GM12878 (cell line): ENCODE data around the gene KIAA0319L. TPM values are rescaled to one million over a fixed set of nuclear protein-coding genes. Genes with fewer than 3 reads are reported as not detected.

Source experiments
- ATF7 ChIP-seq: fragments of 450-650 bp; IDR thresholded peaks from 2 replicates; pipeline ENCODE4 v1.6.1; 2016; ENCODE audit warnings: low read depth, mild to moderate bottlenecking
- CUX1 ChIP-seq: IDR thresholded peaks from 2 replicates; pipeline ENCODE4 v1.6.1; 2012; ENCODE audit warnings: improper control_type of control experiment, low read depth, low read length; ENCODE audit not compliant: insufficient replicate concordance
- E2F8 ChIP-seq: fragments of 450-650 bp; IDR thresholded peaks from 2 replicates; pipeline ENCODE4 v1.6.1; 2018; ENCODE audit warnings: mild to moderate bottlenecking, low read depth, moderate library complexity; ENCODE audit not compliant: partially characterized antibody
- HDAC6 ChIP-seq: fragments of 200-600 bp; sonication (generic); IDR thresholded peaks from one replicate; pipeline ENCODE4 v1.8.0; 2017; ENCODE audit warnings: antibody characterized with exemption; ENCODE audit not compliant: unreplicated experiment
- PAX5 ChIP-seq: IDR thresholded peaks from 2 replicates; pipeline ENCODE4 v1.6.1; 2011; ENCODE audit warnings: low read depth, low read length, borderline replicate concordance
- POU2F2 ChIP-seq: IDR thresholded peaks from 3 replicates; pipeline ENCODE4 v1.6.1; 2011; ENCODE audit warnings: low read depth, mild to moderate bottlenecking, low read length, borderline replicate concordance
- RAD21 ChIP-seq: IDR thresholded peaks from 2 replicates; pipeline ENCODE4 v1.6.1; 2011; ENCODE audit warnings: mild to moderate bottlenecking, low read depth, low read length, moderate library complexity; ENCODE audit not compliant: insufficient read depth
- RFX5 ChIP-seq: IDR thresholded peaks from 2 replicates; pipeline ENCODE4 v1.6.1; 2011; ENCODE audit warnings: low read depth, low read length, improper control_type of control experiment
- STAT3 ChIP-seq: IDR thresholded peaks from 2 replicates; pipeline ENCODE4 v1.6.1; 2011; ENCODE audit warnings: low read depth, low read length, improper control_type of control experiment
- ZNF384 ChIP-seq: IDR thresholded peaks from 2 replicates; pipeline ENCODE4 v1.6.1; 2012; ENCODE audit warnings: low read depth, mild to moderate bottlenecking, low read length, improper control_type of control experiment, borderline replicate concordance
- ZNF592 ChIP-seq: fragments of 450-650 bp; IDR thresholded peaks from 2 replicates; pipeline ENCODE4 v1.6.1; 2017; ENCODE audit warnings: mild to moderate bottlenecking, moderate library complexity
- ZSCAN29 ChIP-seq: fragments of 450-650 bp; IDR thresholded peaks from 2 replicates; pipeline ENCODE4 v1.6.1; 2017; ENCODE audit warnings: mild to moderate bottlenecking, moderate library complexity
- polyA plus RNA-seq, 11 experiments: library from polyadenylated mRNA; depleted of rRNA in 4 of 11; unstranded in 6 of 11; stranded (reverse) in 5 of 11; fragments of >200 nt; fragmentation: Nextera tagmentation in 4 of 11; fragmentation: Illumina TruSeq in 1 of 11; extraction: Ambion mirVana in 4 of 11; extraction: Trizol in 1 of 11; gene quantifications; 1 replicate in 1 of 11; 2 replicates in 10 of 11; pipeline versions ENCODE4 v1.2.1 to v1.2.3, GENCODE V29; 2011 to 2016; ENCODE audit warnings: inconsistent platforms in 2 of 11, missing spikeins in 2 of 11, low read depth in 1 of 11
- total RNA-seq, 4 experiments: library from RNA; depleted of rRNA in 3 of 4; stranded (reverse); fragments of >200 nt in 3 of 4; fragmentation: Illumina TruSeq in 1 of 4; extraction: Trizol in 1 of 4; gene quantifications; 2 replicates each; pipeline versions ENCODE4 v1.2.1 to v1.2.3, GENCODE V29; 2013 to 2021
- TF ChIP-seq, protein P1 (sequence below): fragments of 450-650 bp; IDR thresholded peaks from 2 replicates; pipeline ENCODE4 v1.6.1; 2014; ENCODE audit warnings: mild to moderate bottlenecking
- TF ChIP-seq, protein P2 (sequence below): fragments of 450-650 bp; IDR thresholded peaks from 2 replicates; pipeline ENCODE4 v1.6.1; 2017; ENCODE audit warnings: mild to moderate bottlenecking

KIAA0319L gene
- total and polyA plus RNA-seq, 10 of the 15 experiments (the other 5 are each of a cell fraction or from before 2014, with no cell fraction given) = 2.6 to 57.8 (median 25.4) TPM

- TF ChIP-seq RAD21 = peak; percentile 97
- TF ChIP-seq ATF7 = 0 out of 2 replicates have a peak, but pooled peaks have one; percentile 16
- no peak for TF ChIP-seq STAT3
- no peak for TF ChIP-seq CUX1
- TF ChIP-seq ZNF592 = no peak
- no peak for TF ChIP-seq HDAC6
- TF ChIP-seq, protein P1, sequence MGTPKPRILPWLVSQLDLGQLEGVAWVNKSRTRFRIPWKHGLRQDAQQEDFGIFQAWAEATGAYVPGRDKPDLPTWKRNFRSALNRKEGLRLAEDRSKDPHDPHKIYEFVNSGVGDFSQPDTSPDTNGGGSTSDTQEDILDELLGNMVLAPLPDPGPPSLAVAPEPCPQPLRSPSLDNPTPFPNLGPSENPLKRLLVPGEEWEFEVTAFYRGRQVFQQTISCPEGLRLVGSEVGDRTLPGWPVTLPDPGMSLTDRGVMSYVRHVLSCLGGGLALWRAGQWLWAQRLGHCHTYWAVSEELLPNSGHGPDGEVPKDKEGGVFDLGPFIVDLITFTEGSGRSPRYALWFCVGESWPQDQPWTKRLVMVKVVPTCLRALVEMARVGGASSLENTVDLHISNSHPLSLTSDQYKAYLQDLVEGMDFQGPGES = no peak
- TF ChIP-seq, protein P2, sequence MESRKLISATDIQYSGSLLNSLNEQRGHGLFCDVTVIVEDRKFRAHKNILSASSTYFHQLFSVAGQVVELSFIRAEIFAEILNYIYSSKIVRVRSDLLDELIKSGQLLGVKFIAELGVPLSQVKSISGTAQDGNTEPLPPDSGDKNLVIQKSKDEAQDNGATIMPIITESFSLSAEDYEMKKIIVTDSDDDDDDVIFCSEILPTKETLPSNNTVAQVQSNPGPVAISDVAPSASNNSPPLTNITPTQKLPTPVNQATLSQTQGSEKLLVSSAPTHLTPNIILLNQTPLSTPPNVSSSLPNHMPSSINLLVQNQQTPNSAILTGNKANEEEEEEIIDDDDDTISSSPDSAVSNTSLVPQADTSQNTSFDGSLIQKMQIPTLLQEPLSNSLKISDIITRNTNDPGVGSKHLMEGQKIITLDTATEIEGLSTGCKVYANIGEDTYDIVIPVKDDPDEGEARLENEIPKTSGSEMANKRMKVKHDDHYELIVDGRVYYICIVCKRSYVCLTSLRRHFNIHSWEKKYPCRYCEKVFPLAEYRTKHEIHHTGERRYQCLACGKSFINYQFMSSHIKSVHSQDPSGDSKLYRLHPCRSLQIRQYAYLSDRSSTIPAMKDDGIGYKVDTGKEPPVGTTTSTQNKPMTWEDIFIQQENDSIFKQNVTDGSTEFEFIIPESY = no peak
- TF ChIP-seq RFX5 = no peak
- TF ChIP-seq PAX5 = 0 out of 2 replicates have a peak, but pooled peaks have one; percentile 32
- TF ChIP-seq POU2F2 = 0 out of 3 replicates have a peak, but pooled peaks have one; percentile 17
- TF ChIP-seq ZNF384 = no peak
- no peak for TF ChIP-seq E2F8
- TF ChIP-seq ZSCAN29 = no peak
Measured at GRCh38 chr1:35451125-35451528, 106.1 kb downstream of the KIAA0319L start (continued).
